ENCODE results near the gene RPUSD1. TPM values are rescaled to one million over a fixed set of nuclear protein-coding genes. Genes with fewer than 3 reads are reported as not detected.

RPUSD1 gene
- total and polyA plus RNA-seq, 2 of the 13 experiments (the other 11 are each of a cell fraction or from before 2014, with no cell fraction given) = 13.1 to 26.2 TPM

GRCh38 chr16:783404-784161, 4.6 kb downstream of the RPUSD1 start:
- Histone ChIP-seq H3K9me3 (ENCODE audit: low read length) (no peaks in the 10 kb centered on the region), H3K9ac (ENCODE audit: insufficient read depth, low read depth, low read length) (no peak overlapping the region), H3K27me3 (ENCODE audit: control insufficient read depth in 1 of 2, insufficient read depth in 2 of 2, low read length in 2 of 2) (peaks cover 13 to 44% of the 10 kb centered on the region in 2 experiments), H2AFZ (ENCODE audit: low read length) (no peak overlapping the region), H3K36me3 (replicated peaks in 1 of 2; ENCODE audit: control insufficient read depth in 1 of 2, insufficient read depth in 2 of 2, low read length in 2 of 2) (0 out of 5 replicates have a peak, but pooled peaks cover 0 to 6% of the 10 kb centered on the region in 2 experiments), H3K4me2 (ENCODE audit: low read depth, low read length) (no peak overlapping the region), H3K79me2 (ENCODE audit: insufficient read depth, low read length) (no peaks in the 10 kb centered on the region), H3K4me3 (replicated peaks in 1 of 3; ENCODE audit: insufficient read depth in 1 of 3, low read depth in 2 of 3, low read length in 3 of 3) (no peak overlapping the region), H4K20me1 (ENCODE audit: insufficient read depth, low read length) (no peaks in the 10 kb centered on the region), H3K27ac (ENCODE audit: extremely low read length, insufficient read depth, low read length) (no peak overlapping the region), H3K4me1 (ENCODE audit: insufficient read depth, low read length) (peaks cover 5% of the 10 kb centered on the region; the same call in 1 of the 2 replicates)
- in situ Hi-C loops (cut with HindIII; ENCODE audit: extremely low pct_ligation_motif_present, low pct_unique_long_range_greater_than_20kb) (no loop called here), intact Hi-C loops (cut with micrococcal nuclease; ENCODE audit: unreplicated experiment) (no loop called here)
- no peak for FAIRE-seq
- ChIA-PET CTCF (ENCODE audit: low intra/inter-chr PET ratio, low total read pairs) (no interaction called here), POLR2A (interaction anchor here (0.9 kb wide), 1 partner anchor 23 kb away, joined by 3 read pairs; the partner anchor contains the start of gene MSLN)
- no TSS peak for BruUV-seq (replicated peaks)
- no peak for ATAC-seq
- DNase-seq (ENCODE audit: low spot score) = no peak
- 56% methylated on average over 7 of the region's 17 CpGs for WGBS (ENCODE audit: low lambda C conversion rate)
- TF ChIP-seq ZC3H13 (CRISPR knock-in tag; IDR thresholded peaks at IDR 0.05) (0 out of 2 replicates have a peak, but pooled peaks have one; percentile 30), POLR2AphosphoS5 (IDR thresholded peaks at IDR 0.05; ENCODE audit: low read depth, low read length) (no peak), AGO2 (optimal IDR thresholded peaks at IDR 0.05; ENCODE audit: low read depth, low read length) (peak; percentile 70), AGO1 (IDR thresholded peaks at IDR 0.05; ENCODE audit: low read depth, low read length, poor library complexity, severe bottlenecking) (peak; percentile 78), AKAP8 (CRISPR knock-in tag; IDR thresholded peaks at IDR 0.05) (peak; percentile 30; the same call in 1 of the 2 replicates), GLMP (CRISPR knock-in tag; IDR thresholded peaks at IDR 0.05; ENCODE audit: borderline replicate concordance) (no peak)
